Superior temporal gyrus (tissue), 1 donor: Measurements from ENCODE around the gene OR8G5.
"Not testable (repeated sequence)": the region's sequence is repeated elsewhere in the genome, so short reads cannot be mapped to it uniquely, and the experiment has no call there.

Source experiments
- DNase-seq: peaks from one replicate; pipeline ENCODE4 v3.0.0-alpha.2; 2016; ENCODE audit errors: extremely low spot score

OR8G5 gene, protein sequence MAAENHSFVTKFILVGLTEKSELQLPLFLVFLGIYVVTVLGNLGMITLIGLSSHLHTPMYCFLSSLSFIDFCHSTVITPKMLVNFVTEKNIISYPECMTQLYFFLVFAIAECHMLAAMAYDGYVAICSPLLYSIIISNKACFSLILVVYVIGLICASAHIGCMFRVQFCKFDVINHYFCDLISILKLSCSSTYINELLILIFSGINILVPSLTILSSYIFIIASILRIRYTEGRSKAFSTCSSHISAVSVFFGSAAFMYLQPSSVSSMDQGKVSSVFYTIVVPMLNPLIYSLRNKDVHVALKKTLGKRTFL

DNA sequence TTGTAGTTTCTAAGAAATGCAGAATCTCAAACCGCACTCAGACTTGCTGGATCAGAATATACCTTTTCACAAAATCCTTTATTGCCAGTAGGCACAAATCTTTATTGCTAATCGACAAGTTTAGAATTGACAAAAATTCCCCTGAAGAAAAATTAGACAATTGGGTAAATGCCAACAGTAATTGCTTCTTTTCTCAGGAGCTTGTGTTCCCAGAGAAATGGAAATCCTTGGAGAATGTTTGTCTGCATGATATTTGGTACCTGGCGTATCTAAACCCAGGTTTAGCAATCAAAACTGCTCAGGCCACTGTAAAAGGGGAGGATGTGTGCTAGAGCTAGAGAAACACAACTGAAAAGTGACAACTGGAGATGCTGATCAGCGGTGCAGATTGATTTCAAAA lies at the start of gene OR8G5:
Gene OR8G5 (plus strand): TSS at position 301 of the 400 bp plus-strand sequence. CDS start 8,556 bp downstream, outside the sequence.
- no peak for DNase-seq

- DNase-seq, result no peak
Measured at GRCh38 chr11:124207102-124207792, 48.9 kb upstream of the OR8G5 start.

DNA sequence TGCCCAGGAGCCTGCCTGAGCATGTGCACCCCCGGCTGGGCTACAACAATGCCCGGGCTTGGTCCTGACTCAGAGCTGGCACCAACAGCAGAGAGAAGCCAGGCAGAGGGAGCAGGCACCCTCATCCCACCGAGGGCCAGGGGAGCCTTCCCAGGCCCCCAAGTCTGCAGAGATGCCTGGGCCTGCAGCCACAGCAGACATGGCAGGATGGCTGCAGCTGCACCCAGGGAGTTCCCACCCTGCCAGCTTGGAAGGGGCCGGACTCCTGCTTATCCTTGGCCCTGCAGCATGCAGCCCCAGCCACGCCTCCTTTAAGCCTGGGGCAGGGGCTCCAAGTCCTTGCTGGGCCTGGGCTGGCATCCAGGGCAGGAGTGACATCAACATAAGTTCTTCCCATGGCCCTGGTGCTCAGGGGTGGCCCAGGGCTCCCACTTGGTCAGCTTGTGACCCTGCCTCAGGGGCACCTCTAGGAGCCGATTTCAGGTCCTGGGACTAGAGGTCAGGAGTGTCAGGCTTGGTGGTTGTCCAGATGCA lies 46.3 kb upstream of the OR8G5 start:
- DNase-seq, result no peak

DNA sequence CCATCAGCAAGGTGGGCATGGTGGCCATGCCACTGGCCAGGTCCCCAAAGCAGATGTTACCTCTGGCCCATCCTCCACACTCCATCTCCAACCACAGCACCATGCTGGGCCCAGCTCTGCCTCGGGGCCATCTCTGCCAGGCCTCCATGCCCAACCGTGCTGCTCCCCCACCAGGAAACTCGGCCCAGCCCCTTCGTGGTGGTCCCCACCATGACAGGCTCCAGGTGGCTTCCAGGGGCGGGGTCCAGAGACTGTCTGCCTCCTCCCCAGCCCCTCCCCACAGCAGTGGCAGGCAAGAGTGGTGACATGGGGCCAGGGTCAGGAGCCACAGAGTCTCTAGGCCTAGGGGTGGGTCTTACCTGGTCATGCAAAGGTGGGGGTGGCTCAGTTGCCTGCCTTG lies 45.8 kb upstream of the OR8G5 start:
- DNase-seq, result no peak

- no peak for DNase-seq
Measured at GRCh38 chr11:124211321-124211720, 44.9 kb upstream of the OR8G5 start.

DNA sequence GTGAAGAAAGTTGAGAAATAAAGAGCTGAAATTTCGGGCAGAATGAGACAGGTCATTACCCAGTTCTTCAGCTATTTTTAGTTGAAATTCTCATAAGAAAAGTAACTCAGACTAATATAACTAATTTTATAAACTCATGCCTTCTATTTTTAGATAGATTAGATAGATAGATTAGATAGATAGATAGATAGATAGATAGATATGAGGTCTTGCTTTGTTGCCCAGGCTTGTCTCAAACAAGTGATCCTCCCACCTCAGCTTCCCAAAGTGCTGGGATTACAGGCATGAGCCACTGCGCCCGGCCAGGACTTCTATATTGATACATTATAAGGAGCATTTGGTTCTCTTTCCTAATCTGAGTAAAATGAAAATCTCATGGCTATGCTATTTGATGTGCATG lies 42.1 kb upstream of the OR8G5 start:
- no peak for DNase-seq

DNA sequence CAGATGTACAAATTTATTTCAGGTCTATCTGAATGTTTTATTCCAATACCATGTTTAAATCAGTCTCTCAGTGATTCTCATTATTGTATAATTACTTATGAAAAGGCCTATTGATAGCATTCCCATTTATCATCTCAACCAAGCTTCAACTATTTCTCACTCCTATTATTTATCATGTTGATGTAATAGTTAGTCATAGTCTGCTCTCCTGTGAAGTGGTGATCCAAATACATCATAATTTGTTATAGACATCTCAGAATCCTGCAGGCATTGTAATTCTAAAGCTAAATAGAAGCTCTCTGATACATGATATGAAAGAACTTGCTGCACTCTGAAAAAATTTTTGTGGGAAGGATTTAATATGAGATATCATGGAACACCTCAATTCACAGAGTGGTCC lies 37.0 kb upstream of the OR8G5 start:
- DNase-seq, result no peak

GRCh38 chr11:124222407-124222806 lies 33.8 kb upstream of the OR8G5 start:
- no peak for DNase-seq

DNA sequence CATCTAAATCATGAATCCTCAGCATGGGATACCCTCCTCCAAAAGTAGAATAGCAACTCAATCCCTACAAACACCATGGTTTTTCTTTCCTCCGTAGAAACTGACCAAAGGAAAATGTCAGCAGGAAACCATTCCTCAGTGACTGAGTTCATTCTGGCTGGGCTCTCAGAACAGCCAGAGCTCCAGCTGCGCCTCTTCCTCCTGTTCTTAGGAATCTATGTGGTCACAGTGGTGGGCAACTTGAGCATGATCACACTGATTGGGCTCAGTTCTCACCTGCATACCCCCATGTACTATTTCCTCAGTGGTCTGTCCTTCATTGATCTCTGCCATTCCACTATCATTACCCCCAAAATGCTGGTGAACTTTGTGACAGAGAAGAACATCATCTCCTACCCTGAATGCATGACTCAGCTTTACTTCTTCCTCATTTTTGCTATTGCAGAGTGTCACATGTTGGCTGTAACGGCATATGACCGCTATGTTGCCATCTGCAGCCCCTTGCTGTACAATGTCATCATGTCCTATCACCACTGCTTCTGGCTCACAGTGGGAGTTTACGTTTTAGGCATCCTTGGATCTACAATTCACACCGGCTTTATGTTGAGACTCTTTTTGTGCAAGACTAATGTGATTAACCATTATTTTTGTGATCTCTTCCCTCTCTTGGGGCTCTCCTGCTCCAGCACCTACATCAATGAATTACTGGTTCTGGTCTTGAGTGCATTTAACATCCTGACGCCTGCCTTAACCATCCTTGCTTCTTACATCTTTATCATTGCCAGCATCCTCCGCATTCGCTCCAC lies 31.4 kb upstream of the OR8G5 start:
- not testable (repeated sequence) for DNase-seq

- no peak for DNase-seq
Measured at GRCh38 chr11:124225471-124225870, 30.7 kb upstream of the OR8G5 start.

DNA sequence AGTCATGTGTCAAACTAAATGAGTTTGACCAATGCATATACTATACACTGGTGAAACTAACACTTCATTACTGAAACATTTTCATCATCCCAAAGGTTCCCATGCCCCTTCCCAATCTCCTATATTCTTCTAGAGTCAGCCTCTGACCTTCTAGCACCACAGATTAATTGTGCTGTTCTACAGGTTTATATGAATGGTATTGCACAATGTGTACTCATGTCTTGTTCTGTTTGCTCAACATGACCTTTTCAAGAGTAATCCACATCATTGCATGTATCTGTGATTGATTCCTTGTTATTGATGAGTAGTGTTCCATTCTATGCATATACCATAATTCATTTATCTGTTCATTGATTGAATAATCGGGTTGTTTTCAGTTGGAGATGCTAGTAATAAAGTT lies 22.8 kb upstream of the OR8G5 start:
- no peak for DNase-seq

DNA sequence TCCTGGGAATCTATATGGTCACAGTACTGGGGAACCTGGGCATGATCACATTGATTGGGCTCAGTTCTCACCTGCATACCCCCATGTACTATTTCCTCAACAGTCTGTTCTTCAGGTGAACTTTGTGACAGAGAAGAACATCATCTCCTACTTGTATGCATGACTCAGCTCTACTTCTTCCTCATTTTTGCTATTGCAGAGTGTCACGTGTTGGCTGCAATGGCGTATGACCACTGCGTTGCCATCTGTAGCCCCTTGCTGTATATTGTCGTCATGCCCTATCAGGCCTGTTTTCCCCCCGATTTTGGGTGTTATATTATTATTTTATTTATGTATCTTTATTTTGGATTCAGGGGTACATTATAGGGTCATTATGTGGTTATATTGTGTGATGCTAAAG lies 17.7 kb upstream of the OR8G5 start:
- no peak for DNase-seq

DNA sequence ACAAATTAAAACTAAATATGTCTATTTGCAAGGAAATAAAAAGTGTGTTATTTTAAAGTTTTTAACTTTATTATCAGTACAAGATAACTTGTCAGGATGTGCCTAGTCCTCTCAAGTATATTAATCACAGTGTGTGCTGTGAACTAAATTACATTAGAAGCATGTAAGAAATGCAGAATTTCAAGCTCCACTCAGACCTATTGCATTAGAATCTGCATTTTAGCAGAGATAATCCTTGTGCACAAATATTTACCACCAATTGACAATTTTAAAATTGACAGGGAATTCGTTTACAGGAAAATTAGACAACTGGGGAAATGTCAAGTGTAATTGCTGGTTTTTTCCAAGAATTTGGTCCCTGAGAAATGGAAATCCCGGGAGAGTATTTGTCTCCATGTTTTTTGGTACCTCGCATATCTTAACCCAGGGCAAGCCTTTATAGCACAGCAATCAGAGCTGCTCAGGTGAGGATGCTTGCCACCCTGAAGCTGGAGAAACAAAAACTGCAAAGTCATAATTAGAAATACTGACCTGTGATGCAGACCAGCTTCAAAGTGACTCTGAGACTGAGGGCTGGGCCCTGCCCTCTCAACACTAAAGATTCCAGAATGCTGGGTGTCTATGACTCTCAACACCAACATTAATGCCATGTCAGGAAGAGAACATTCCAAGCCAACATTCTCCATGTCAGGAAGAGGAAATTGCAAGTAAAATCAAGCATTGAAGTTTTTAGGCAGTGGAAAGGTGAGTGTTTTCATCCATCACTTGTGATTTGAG lies 15.4 kb upstream of the OR8G5 start, which contains the start of gene OR8G1:
Gene OR8G1 (plus strand): TSS at position 475 of the 777 bp plus-strand sequence. CDS start 8,581 bp downstream, outside the sequence.
- no peak for DNase-seq

DNA sequence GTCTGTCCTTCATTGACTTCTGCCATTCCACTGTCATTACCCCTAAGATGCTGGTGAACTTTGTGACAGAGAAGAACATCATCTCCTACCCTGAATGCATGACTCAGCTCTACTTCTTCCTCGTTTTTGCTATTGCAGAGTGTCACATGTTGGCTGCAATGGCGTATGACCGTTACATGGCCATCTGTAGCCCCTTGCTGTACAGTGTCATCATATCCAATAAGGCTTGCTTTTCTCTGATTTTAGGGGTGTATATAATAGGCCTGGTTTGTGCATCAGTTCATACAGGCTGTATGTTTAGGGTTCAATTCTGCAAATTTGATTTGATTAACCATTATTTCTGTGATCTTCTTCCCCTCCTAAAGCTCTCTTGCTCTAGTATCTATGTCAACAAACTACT lies 6.3 kb upstream of the OR8G5 start:
- DNase-seq, result not testable (repeated sequence)

DNA sequence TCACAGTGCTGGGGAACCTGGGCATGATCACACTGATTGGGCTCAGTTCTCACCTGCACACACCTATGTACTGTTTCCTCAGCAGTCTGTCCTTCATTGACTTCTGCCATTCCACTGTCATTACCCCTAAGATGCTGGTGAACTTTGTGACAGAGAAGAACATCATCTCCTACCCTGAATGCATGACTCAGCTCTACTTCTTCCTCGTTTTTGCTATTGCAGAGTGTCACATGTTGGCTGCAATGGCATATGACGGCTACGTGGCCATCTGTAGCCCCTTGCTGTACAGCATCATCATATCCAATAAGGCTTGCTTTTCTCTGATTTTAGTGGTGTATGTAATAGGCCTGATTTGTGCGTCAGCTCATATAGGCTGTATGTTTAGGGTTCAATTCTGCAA lies 8.9 kb downstream of the OR8G5 start:
- DNase-seq, result not testable (repeated sequence)

DNA sequence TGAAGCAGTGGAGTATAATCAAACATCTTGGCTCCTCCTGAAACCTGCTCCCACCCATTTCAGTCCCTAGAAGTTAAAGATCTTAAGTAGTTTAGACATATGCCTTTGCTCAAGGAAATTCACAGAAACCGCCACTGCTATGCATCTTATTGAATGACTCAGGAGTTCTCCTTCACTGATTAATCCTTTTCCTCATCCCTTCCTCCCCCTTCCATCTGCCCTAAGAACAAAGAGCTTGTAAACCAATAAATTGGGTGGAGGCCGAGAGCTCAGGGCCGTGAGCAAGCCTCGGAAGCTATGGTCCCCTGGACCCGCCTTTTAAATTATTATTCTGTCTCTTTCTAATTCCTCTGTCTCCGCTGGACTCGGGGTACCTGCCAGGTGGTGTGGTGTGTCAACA lies 14.7 kb downstream of the OR8G5 start:
- DNase-seq, result not testable (repeated sequence)

DNA sequence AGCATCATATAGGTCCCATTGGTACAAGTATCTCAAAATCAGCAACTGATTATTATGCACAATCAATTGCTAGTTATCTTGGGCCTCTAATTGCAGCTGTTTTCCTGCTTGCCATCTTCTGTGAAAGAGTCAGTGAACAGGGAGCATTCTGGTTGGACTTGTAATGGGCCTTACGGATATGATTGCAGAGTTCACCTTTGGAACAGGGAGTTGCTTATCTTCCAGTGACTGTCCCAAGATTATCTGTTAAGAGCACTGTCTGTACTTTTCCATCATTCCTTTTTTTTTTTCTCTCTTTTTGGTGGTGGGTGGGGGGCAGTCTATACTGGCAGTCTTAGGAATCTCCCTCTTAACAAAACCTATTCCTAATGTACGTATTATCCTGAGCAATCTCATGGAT lies 17.8 kb downstream of the OR8G5 start:
- no peak for DNase-seq

DNA sequence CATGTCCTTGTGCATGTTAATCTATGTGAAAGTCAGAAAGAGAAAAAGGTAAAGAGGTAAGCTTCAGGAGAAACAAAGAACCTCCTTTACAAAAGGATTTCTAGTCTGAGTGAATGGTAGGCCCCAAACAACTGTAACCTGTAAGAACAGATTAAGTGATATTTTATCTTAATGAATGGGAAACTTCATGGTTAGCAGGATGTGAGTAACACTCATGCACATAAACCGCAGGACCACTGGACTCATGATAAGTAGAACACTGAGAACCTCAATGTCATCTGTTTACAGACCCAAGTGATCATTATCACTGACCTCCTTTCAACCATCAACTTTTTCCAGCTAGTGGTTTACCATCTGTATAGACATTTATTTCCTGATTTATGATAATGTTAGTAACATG lies 19.9 kb downstream of the OR8G5 start:
- DNase-seq, result no peak

- DNase-seq, result no peak
Measured at GRCh38 chr11:124277207-124277606, 21.0 kb downstream of the OR8G5 start.

GRCh38 chr11:124277804-124278203 lies 21.6 kb downstream of the OR8G5 start:
- no peak for DNase-seq

DNA sequence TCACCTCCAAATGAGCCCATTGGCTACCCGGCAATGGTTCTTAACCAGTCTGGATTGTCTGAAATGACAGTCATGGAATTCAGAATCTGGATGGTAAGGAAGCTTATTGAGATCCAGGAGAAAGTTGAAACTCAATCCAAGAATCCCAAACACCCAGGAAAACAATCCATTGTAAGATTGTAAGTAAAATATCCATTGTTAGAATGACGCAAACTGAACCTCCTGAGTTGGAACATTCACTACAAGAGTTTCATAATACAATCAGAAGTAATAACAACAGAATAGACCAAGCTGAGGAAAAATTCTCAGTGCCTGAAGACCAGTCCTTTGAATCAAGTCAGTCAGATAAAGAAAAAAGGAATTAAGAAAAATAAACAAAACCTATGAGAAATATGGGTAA lies 22.1 kb downstream of the OR8G5 start:
- DNase-seq, result no peak
